HG02571 (cell line): ENCODE data around the gene NUP214.

Experiments used
- ATAC-seq: cut with Tn5 transposase; IDR thresholded peaks from one replicate; pipeline ENCODE4 v1.9.1; 2021; ENCODE audit warnings: mild to moderate bottlenecking, moderate library complexity; ENCODE audit not compliant: unreplicated experiment

The NUP214 gene

DNA sequence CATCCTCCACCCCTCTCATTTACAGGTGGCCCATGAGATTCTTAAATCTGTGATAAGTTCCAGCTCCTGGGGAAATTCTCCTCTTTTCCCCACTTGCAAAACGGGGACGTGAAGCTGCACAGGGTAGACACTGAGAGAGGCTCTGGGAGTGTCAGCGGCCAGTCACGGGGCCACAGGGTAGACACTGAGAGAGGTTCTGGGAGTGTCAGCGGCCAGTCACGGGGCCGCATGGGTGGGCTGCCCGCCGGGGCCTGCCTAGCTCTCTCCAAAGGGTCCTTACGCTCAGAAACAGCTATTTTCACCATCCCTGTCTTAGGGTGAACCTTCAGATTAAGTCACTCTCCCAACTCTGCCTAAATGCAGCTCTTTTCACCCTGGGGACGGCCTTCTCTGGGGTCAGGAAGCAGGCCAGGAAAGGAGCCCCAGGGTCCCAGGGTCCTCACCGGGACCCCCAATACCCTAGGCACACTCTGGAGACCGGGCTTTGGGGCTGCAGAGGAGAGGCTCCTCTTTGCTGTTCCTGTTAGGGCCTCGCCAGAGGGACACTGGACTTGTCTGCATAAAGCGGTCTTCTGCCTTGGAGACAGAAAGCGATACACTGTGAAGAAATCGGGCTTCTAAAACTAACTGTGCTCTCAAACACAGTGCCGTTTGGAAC lies 149.4 kb downstream of the NUP214 start:
- ATAC-seq: no peak

DNA sequence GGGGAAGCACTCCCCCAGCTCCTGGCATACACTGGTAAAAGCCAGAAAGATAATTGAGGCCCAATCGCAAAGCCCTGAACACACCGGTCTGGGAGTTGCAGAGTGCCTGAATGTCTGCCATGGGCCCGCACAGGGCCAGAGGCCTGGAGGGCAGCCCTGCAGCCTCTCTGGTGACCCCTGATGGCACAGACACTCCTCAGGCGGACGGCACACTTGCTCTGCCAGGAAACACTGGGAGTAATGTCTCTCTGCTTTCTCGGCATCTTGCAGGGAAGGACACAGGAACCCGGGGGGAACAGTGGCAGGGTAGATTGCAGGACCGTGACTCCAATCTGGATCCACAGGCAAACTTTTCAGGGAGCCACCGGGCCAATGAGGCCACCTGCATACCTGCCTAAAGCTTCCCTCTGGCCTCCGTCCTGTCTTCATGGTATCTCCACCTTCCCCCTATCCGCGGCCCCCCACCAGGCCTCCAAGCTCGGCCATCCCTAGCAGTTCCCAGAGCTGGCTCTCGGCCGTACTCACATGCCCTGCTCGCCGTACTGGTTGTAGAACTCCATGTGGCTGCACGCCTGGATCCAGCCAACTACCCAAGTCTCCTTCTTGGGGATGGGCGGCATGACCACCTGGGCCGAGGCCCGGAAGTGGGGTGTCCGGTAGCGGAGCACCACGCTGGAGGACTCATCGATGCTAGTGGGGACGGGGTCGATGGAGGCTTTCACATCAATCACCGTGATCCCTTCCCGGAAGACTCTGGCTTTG lies 150.1 kb downstream of the NUP214 start:
- ATAC-seq: no peak

DNA sequence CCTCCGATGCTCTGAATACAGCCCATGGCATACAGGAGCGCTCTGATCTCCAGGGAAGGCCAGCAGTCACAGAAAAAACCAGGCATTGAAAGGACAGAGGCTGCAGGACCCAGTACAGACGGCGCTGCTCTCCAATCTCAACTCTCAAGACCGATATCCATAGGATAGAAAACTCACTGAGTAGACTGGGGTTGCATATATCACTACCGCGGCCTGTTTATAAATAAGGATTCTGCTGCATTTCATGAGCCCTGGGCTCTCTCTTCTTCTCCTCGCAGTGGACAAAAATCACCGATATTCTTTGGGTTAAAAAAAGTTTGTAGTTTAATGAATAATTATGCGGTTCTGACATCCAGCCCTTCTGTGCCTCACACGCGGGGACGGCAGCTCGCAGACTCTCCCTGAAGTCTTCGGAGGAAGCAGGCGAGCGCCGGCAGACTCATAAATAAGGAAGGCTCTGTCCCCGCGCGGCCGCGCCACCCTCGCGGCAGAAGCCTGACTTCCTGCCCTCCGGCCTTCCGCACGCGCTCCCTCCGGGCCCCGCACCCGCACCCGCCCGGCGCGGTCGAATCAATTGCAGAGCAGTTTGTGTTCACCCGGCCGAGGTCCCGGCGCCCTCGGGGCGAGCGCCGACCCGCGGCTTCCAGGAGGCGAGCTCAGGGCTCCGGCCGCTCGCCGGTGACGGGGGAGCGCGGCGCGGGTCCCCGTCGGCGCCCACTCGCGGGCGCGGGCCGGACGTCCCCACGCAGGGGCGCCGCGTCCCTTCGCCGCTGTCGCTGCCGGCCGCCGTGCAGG lies 150.9 kb downstream of the NUP214 start, which contains the start of gene FAM78A:
FAM78A (minus strand) TSS at position 417 of the 795 bp plus-strand sequence; CDS start at position 86, 331 bp downstream.
- no peak for ATAC-seq

DNA sequence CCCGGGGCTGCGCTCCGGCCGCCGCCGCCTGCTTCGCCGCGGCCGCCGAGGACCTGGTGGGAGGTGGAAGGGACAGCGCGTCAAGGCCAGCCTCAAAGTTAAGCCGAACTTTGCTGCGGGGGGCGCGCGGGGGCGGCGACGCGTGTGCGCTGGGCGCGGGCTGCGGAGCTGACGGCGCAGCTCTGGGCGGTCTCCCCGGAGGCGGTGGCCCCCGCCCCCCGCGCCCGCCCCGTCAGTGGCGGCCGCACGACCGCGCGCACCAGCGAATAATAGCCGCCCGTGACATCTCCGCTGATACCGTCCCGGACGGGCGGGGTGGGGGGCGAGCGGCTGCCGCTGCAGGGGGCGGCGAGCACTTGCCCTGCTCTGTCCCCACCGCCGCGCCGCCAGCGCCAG lies 151.5 kb downstream of the NUP214 start:
- no peak for ATAC-seq

DNA sequence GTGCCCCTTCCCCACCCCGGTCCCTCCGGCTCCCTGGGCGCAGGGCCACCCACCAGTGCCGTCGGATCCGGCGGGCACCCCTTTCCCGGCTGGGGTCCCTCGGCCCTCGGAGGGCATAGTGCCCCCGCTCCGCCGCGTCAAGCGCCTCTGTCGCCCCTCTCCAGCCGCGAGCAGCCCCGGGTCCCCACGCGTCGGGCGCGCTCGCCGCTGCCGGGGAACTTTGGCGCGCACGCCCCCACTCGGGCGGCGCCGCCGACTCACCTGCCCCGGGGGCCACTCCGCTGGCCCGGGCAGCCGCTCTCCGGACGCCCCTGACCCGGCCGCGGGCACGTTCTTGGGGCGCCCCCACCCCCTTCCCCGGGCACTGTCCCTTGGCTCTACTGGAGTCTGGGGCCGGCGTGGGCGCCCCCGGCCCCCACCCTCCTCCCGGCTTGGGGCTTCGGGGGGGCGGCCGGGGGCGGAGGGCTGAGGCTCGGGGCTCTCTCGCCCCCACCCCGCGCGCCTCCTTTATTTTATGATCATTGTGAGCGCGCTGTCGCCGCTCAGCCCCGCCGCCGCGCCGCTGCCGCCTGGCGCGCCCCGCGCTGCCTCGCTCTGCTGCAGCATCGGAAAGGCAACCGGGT lies 152.0 kb downstream of the NUP214 start:
- no peak for ATAC-seq

DNA sequence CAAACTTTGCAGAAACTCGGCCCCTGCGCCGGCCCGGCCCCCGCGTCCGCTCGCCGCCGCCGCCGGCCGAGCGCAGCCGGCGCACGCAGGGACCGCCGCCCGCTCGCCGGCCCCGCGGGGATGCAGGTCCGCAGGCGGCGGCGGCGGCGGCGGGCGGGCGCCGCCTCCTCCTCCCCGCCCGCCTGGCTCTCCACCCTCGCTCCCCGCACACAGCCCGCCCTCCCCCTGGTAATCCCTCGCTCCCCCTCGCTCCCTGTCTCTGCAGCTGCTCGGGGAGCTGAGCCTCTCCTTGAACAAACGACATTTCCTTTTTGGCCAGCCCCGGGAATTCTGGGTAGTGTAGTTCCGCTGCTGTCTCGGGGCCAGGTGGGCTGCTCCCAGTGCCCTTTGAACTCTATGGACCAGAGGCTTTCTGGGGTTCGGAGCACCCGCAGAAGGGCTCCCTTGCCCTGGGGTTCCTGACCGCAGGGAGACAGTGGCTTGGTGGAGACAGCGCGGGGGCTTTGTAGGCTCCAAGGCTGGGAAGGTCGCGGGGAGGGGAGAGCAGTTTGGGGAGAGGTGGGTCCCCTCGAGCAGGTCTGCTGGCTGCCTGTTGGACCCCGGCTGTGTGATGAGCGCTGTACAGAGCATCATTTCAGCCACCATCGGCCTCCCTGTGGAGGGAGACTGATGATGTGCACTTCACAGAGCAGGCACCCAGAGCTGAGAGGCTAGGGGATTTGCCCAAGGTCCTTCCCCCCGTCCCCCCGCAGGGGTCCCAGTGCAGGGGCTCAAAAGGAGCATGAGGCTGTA lies 152.7 kb downstream of the NUP214 start:
- ATAC-seq: no peak

DNA sequence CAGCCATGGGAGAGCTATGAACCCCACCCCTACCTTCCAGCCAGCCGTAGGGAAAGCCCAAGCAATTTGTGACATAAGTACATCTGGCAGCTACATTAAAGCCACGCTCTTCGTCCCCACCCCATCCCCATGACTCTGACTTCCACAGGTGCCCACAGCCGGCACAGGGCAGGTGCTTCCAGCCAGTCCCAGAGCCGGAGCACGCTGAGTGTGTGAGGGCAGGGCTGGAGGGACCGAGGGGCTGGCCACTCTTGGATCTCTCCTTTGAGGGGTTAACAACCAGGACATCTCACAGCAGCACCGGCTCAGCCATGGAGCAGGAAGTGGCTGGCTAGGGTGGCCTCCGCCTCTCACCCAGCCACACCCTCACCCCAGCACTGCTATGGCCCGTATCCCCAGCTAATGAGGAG lies 153.3 kb downstream of the NUP214 start:
- no peak for ATAC-seq

DNA sequence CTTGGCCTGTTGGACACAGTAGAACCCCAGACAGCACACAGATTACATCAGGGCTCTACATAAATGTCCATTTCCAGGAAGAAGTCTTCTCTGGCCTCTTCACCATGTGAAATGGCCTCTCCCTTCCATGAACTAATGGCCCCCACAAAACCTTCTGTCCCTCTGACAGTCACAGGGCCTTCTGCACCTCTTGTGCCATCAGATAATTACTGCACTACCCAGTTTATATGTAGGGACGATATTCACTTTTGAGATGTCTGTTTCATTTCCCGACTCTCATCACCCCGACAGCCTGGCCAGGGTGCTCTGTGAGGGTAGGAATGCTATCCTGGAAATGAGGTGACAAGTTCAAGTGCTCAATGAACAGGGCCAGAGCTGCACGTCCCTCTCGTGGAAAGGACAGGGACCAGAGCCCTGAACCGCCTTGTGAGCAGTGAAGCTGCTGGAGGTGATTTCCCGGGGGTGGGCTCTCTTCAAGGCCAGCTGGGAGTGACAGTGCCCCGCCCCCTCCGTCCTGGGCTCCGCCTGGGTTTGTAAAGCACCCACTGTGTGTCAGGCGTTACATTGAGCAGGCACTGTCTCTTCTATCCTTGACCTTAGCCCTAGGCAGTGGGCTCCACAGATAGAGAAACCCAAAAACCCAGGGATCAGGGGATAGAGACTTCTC lies 153.9 kb downstream of the NUP214 start:
- ATAC-seq: no peak

DNA sequence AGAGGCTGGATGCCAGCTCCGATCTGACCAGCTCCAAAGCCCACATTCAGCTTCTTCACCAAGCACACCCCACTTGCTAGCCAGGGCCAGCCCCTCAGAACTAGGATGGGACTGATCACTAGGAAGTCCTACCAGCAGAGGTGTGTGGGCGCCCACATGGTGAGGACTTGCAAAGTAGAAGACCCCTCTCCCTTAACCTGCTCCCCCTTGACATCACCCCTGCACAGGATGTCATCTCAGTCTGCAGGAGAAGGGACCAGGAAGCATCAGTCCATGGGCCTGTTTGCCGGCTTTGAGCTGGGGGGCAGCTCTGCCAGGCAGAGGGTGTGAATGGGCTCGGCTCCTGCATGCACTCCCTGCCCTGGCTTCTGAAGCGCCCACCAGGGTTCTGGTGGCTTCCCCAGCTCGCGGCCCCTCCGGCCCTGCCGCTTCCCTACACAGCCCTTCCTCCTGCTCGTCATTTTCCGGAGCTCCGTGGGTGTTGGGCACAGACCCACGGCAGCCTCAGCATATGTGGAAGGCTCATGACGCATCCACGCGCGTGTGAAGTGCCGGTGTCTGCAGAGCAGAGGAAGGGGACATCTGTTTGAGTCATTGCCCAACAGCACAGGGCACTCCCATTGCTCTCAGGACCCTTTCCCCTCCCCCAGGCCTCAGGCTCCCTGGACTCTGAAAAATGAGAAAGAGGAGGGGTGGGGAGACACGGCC lies 154.6 kb downstream of the NUP214 start:
- ATAC-seq: no peak

DNA sequence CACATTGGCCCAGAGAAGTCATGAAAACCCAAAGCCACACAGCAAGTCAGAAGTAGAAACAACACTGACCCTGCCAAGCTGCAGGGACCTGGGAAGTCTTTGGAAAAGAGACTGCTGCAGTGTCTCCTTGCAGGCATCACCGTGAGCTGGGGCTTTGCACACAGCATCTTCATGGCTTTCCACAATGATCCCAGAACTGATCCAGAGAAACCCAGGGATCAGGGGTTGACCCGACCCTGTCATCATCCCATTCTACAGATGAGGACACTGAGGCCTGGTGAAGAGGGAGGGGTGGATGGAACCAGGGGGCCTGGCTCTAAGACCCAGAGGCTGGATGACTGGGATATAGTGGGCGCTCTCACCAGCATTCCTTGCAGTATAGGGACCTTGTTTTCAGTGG lies 155.3 kb downstream of the NUP214 start:
- no peak for ATAC-seq

DNA sequence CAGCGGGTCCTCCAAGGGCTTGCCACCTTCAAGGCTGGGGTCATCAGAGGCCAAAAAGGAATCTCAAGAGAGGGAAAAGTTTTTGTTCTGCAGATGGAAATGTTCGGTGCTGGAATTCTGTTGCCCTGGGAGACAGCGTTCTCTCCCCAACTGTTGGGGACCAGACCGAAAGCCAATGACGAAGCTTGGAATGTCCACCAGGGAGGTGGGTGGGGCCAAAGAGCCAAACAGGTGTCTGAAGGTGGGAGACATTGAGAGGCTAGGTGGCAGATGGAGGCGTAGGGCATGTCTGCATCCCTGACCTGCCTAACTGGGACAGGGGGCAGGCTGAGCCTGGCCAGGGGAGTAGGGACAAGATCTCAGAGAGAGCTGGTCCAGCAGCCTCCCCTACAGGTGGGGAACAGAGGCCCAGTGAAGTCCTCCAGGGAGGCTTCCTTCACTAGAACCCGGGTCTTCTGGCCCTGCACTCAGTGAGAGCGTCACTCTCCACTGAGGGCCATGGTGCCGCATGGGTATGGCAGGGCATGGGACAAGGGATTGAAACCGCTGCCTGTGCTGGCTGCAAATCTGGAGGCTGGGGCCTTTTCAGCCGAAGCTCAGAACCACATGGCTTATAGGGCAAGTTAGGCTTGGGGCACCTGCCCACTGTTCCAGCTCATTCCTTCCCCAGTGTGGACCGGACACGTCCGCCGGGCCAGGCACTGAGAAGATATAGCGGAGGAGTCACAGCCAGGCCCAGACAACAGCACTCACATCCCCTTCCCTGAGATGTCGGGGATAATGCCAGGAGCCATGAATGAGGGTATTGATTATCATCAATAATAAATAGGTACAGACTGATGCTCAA lies 156.0 kb downstream of the NUP214 start:
- ATAC-seq: no peak

DNA sequence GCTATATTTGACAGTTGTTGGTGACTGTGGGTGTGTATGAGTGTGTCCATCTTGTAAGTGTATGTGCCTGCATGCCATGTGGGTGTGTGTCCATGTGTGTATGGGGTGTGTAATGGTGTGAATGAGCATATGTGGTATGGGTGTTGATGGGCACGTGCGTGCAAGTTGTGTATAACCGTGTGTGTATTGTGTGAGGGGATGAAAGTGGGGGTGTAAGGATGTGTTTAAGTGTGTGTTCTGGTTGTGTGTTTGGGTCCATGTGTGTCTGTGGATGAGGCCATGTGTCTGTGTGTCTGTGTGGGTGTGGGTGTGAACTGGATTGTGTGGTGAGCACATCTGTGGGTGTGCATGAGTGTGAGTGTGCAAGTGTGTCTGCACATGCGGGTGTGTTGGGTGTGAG lies 156.8 kb downstream of the NUP214 start:
- no peak for ATAC-seq

DNA sequence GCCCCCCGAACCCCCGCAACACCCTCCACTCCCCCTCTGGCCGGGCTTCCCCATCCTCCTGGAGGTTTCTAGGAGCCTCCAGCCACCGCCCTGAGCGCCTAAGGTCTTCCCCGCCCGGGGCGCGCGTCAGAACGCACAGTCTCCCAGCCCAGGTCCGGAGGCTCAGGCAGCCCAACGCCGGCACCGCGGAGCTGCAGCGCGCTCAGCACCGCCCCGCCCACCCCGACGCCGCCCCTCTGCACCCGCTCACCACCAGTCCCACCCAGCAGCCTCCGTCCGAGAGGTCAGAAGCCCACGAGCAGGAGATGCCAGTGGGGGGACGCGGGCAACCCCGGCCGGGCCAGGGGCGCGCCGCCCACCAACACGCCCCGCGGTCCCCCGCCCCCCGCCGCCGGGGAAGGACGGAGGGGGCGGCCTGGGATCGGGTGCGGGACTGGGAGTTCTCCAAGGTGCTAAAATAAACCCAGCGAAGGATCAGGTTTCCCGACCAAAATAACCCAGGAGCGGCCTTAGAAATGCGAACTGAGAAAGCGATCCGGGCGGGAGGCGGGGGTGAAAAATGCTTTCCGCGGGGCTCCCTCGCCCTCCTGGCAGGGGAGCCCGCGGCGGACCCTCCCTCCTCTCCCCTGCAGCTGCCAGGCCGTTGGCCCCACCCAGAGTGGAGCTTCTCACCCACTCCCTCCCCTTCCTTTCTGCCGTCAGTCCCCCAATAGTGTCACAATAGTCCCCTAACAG lies 157.5 kb downstream of the NUP214 start:
- ATAC-seq: no peak
